ENCODE results near the gene CCDC122.

CCDC122 gene

GRCh38 chr13:43878892-43879754 lies at the start of gene CCDC122:
Gene CCDC122, minus strand, starts transcription at chr13:43879740. Its CDS starts 10,364 bp downstream, at chr13:43869376.
- peak; percentile 91 to 92 for DNase-seq

- DNase-seq, result peak; percentile 61 to 66
Measured at GRCh38 chr13:43924549-43925245, 45.2 kb upstream of the CCDC122 start.

DNA sequence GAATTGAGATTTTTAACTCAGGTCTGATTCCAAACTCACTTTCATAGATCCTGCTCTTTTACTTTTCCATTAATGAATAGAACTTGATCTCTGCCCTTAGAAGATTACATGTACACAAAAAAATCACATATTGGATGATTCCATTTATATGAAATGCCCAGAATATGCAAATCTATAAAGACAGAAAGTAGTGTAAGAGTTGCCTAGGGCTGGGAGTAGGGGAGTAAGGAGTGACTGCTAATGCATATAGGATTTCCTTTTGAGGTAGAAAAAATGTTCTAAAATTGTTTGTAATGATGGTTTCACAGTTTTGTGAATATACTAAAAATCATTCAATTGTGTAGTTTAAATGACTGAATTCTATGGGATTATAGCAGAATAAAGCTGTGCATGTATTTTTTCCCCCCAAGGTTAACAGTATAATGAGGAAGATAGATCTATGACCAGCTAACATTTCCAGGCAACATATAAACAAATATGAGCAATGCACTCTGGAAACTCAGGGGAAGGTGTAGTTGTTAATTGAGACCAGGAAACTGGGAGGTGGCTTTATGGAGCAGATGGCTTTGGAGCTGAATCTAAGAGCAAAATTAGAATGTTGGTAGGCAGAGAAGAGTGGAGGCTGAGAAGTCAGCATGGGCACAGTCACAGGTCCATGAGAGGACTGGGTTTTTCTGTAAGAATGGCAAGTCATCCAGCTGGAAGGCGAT lies 41.6 kb upstream of the CCDC122 start:
- DNase-seq, result no peak

DNA sequence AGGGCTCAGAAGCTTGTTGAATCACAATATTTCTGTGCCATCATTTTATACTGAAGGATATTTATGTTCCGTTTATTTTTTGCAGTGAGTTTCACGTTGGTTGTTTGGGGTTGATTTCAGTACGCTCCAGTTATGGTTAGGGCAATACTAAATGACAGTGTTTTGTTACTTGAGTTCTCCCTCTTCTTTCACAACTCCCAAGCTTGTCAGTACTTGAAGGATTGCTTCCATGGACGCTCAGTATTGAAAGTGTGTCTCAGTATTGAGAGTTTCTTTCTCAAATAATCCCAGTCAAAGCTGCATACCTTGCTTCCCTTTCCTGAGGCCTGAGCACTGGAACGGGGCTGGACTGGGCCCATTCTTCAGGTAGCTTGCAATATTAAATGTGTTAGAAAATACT lies 39.1 kb upstream of the CCDC122 start:
- DNase-seq, result no peak

- DNase-seq, result no peak
Measured at GRCh38 chr13:43916828-43917227, 37.3 kb upstream of the CCDC122 start.

- DNase-seq, result no peak
Measured at GRCh38 chr13:43915451-43915850, 35.9 kb upstream of the CCDC122 start.

- DNase-seq, result no peak
Measured at GRCh38 chr13:43911871-43912270, 32.3 kb upstream of the CCDC122 start.

DNA sequence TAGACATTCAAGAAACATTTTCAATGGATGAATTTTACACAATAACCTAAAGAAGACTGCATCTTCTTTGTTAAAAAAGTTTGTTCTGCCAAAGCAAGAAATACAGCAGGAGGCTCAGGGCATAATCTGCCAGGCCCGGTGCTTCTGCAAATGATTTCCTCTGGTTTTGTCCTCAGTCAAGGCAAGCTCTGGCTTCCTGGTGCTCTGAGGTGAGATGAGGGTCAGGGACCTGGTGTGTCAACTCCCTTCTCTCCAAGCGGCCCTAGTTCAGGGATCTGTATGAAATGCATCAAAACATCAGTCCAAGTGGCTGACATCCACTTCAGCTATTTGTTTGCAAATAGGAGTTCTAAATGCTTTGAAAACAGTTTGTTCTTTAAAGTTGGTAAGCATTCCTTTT lies 31.7 kb upstream of the CCDC122 start:
- DNase-seq, result no peak

DNA sequence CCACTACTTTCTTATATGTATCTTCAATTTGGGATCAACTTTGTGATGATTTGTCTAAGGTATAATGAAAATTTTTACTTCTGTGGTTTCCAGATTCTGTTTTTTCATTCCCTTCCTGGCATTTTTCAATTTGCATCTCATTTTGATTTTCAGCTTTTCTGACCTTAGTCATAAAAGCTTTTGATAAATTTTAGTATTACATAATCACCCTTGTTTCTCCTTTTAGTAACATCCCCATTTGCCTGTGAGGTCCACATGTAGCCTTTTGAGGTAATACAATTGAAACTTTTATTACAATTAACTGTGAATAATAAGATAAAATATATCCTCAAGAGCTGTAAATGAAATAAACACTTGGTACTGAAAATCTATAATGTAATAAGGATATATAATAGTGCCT lies 31.3 kb upstream of the CCDC122 start:
- DNase-seq, result peak; percentile 24 to 37

- DNase-seq, result peak; percentile 10 to 69
Measured at GRCh38 chr13:43908156-43909126, 28.9 kb upstream of the CCDC122 start.

DNA sequence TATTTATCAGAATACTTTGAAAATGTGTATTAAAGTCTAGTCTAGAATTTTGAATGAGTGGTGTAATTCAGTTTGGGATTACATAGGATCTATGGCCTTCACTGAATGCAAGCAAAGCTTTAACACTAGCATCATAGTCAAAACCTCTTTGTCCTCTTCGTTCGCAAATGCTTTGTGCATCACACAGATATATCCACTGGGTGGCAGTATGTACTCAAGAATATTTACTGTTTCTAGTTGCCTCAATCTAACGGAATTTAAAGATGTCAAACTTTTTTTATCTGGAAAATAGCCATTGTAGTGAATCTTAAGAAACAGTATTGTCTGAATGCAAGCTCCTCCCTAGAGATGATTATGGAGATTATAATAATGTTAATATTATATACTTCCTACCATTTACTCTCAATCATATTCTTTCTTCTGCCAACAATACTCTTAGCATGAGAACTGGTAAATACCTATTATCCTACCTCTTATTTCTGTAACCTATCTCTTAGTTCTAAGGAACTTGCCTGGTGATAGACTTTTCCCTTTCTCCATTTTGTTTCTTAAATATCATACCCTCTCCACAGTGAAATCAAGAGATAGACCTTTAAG lies 26.0 kb upstream of the CCDC122 start:
- peak; percentile 40 to 90 for DNase-seq

DNA sequence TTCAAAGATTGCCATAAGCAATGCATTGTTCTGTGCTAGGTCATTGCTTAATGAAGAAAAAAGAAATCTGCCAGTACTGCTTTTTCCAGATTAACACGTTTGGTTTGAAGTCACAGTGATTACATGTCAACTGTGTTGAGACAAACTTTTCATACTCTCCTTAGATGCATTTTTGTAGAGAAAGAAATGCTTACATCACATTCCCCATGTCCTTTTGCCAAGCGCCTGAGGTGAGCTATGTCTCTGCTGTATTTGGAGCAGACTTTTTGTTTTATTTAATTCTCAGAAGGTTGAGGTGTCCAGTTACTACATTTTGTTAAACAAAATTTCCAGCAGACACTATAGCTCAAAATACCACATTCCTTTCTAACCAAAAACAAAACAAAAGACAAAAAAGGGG lies 16.4 kb upstream of the CCDC122 start:
- DNase-seq, result no peak

DNA sequence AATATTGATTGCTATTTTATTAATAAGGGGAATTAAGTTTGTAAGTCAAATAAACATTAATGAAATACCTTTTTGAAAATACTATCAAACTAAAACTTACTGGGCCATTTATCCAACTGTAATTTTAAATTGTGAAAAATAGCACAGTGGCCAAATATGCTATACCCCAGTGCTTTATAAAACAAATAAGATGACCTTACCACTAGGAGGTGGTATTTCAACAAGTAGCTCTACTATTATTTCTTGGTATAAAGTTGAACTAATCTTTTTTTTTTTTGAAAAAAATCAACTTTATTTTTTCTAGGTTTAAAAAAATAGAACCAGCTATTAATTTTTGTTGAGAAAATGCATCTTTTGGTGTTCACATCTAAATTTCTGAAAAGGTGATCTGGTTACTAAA lies 14.9 kb upstream of the CCDC122 start:
- no peak for DNase-seq

- DNase-seq, result no peak
Measured at GRCh38 chr13:43884222-43884621, 4.7 kb upstream of the CCDC122 start.

- no peak for DNase-seq
Measured at GRCh38 chr13:43883631-43884030, 4.1 kb upstream of the CCDC122 start.

- DNase-seq, result no peak
Measured at GRCh38 chr13:43881580-43881979, 2.0 kb upstream of the CCDC122 start.

DNA sequence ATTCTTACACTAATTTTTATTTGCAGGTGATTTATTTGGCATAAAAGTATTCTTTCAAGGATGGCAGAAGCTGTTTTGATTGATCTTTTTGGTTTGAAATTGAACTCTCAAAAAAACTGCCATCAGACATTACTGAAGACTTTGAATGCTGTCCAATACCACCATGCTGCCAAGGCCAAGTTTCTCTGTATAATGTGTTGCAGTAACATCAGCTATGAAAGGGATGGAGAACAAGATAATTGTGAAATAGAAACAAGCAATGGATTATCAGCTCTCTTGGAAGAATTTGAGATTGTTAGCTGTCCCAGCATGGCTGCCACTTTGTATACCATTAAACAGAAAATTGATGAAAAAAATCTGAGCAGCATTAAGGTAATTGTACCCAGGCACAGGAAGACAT lies 1.4 kb upstream of the CCDC122 start:
- no peak for DNase-seq

DNA sequence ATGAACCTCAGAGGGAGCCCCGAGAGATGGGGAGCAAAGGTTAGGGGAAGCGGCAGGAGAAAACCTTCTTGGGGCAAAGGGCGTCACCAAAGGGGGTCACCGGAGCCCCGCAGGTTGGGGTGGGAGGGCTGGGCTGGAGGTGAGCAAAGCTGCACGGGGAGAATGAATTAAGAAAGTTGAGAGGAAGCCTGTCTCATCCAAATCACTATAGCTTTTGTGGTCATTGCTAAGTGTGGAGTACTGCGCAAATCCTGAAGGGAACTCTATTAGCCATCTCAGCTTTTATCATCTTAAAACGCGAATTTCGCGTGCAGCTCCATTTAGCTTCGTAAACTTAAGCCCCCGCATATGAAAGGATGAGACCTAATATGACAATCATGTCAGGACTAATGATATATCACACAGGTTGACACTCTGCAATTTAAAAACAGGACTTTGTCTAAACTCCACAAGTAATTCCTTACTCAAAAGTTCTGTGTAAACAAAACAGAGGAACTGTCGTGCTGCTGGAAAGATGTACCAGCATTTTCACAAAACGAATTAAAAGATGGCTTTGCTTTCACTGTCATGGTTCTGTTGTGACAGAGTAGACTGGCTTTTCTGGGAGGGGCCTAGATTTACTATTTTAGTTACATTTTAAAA lies 795 bp upstream of the CCDC122 start:
- DNase-seq, result peak in 1 of 2 donors; percentile 22

GRCh38 chr13:43879755-43880181 lies 228 bp upstream of the CCDC122 start, which contains the start of gene LACC1:
Gene LACC1, plus strand, starts transcription at chr13:43879904. Its CDS starts 1,082 bp downstream, at chr13:43880986.
- DNase-seq, result no peak

DNA sequence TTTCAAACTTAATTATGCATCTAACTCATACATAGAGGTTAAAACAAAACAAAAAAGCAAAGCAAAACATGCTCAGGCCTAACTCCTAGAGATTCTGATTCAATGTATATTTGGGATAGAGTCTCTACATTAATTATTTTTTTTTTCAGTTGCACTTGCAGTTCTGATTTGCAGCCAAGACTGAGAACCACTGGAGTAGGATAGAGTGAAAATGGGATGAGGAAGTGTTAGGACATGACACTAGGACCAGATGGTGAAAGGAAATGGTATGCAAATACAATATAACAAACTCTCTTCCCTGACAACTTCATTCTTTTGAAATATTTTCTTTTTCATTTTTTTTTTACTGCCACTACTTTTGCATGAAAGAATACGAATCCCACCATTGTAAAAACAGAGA lies 1.8 kb downstream of the CCDC122 start:
- DNase-seq, result peak; percentile 29 to 35

DNA sequence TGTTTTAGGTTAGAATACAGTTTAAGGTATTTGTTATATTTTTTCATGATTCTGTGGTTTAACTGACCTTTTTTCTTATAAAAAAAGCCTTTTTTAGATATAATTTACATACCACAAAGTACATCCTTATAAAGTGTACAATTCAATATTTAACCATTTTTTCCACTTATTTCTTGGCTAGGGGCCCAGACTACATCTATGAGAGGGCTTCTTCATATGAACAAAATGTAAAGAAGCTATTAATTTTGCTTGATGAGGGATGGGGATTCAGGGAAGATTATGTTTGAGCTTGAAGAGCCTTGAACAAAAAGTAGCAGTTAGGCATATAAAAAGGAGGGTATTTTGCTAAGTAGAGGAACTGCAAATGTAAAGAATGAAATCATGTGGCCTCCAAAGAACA lies 2.2 kb downstream of the CCDC122 start:
- no peak for DNase-seq

Data from inflammatory macrophage treated with lipopolysaccharide for 1 hour (primary cell).